Measurements from ENCODE around the gene SH3BGR.

The SH3BGR gene

DNA sequence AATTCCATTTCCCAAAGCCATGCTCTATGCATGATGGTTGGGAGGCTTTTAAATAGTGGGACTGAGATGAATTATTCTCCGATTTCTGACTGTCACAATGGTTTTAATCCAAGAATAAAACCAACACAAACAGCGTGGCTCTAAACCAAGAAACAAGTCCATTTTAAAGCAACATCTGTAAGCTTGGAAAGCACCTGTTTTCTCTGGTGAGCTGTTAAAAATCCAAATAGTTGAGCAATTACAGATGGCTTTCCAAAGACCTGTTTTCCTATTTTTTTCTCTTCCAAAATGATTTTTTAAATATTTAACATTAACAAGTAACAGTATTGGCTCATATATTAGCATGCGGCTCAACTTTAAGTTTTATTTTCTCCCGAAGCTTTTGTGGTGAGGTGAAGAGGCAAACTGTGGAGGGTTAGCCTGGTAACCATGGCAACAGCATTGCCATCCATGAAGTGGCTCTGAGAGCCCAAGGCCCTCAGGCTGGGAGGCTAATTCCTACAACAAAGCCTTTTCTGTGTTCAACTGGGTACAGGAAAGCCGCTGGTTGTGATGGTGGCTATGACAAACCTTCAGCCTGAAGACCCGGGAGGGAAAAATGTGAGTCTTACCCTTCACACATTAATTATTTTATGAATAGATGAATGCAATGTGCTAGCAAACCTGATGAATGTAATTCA is 104.3 kb downstream of the SH3BGR start:
- peak; percentile 7 for DNase-seq

DNA sequence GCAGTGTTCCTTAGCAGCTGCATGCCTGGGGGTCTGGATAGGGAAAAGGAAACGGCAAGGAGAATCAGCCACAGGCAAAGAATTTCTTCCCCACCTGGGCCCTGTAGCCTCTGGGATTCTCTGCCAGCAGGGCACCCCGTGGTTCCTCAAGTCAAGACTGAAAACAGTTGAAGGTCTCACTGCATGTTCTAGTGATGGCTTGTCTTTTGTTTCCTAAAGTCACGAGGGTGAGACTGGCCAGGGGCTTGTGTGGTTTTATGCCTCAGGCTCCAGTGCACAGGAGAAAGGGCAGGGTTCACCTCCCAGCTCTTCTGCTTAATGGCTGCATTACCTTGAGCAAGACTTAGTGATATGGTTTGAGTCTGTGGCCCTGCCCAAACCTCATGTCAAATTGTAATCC is 107.7 kb downstream of the SH3BGR start:
- no peak for DNase-seq

DNA sequence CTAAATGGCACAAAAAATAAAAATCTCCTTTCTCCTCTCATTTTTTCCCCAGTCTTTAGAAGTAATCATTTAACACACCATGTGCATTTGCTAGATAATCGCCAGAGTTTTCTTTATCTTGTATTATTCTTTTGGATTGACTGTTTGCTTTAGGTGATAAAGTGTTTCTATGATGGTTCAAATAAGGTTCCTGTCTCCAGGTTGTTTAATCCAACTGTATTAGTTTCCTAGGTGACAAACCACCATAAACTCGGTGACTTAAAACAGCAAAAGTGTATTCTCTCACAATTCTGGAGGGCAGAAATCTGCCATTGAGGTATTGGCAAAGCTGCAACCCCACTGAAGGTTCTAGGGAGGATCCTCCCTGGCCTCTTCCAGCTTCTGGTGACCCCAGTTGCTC is 109.4 kb downstream of the SH3BGR start:
- DNase-seq: no peak

DNA sequence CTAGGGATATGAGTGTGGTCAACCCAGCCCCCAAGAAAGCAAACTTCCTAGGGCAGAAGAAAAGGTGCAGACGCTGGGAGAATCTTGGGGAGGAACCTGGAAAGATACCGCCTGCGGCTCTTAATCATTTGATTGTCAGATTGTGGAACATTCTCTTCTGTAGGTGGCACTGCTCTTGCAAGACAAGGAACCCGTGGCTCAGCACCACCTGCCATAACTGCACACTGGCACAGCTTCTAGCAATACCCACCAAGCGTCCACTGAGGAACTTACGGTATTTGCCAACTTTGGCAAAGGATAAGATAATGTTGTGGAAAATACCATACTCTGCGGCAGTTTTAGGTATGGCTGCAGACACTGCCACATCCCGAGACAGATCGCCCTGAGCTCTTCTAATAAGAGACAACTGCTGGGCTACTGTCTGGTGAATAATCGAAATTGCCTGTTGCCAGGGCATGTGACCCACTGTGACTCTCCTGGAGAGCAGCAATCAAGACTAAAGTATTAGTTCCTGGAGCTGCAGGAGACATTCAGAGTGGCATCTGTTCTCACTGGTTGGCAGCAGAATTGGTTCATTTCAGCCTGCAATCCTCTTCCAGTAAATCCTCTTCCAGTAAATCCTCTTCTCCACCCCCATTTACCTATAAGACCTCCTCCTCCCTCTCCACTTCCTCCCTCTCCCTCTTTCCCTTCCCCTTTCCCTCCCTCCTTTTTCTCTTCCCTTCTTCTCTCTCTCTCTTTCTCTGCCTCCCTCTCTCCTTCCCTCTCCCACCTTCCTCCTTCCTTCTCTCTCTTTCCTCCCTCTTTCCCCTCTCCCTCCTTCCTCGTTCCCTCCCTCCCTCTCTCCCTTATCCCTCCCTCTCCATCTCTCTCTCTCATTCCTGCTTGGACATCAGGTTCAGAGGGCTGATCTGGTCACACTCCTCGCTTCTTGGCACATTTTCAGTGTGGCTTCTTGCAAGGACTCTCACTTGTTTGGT is 111.3 kb downstream of the SH3BGR start:
- DNase-seq: no peak

DNA sequence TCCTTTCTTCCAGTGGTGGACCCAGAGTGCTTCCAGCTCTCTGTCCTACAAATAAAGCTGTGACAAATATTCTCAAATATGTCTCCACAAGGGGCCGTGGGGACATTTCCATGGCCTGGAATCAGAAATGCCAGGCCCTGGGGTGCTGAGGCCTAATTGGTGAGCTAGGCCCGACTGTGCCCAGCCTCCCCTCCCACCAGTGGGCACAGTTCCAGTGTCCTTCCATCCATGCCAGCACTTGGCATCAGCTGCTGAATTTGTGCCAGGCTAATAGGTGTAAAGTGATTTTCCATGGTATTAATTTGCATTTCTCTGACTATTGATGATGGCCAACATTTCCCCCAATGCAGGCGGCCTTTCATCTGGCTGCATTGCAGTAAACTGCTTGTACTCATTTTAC is 112.4 kb downstream of the SH3BGR start:
- no peak for DNase-seq
